NCI-H524 (cell line): Measurements from ENCODE around the gene TVP23A.
"Not testable (repeated sequence)": the region's sequence is repeated elsewhere in the genome, so short reads cannot be mapped to it uniquely, and the experiment has no call there.

Experiments
- DNase-seq, 2 experiments: peaks; one replicate each; lab custom pipeline; 2025; lab: John Stamatoyannopoulos, UW

TVP23A gene

GRCh38 chr16:10835281-10835931, 16.8 kb upstream of the TVP23A start:
- DNase-seq: no peak

- DNase-seq: no peak
Observed at GRCh38 chr16:10834766-10835165, 16.2 kb upstream of the TVP23A start.

- no peak for DNase-seq
Observed at GRCh38 chr16:10834130-10834529, 15.5 kb upstream of the TVP23A start.

GRCh38 chr16:10833271-10833670, 14.7 kb upstream of the TVP23A start:
- DNase-seq: no peak

GRCh38 chr16:10831894-10832886, 13.6 kb upstream of the TVP23A start:
- DNase-seq: no peak

- not testable (repeated sequence) for DNase-seq
Observed at GRCh38 chr16:10830240-10830639, 11.6 kb upstream of the TVP23A start.

GRCh38 chr16:10829390-10830098, 10.9 kb upstream of the TVP23A start:
- not testable (repeated sequence) for DNase-seq

GRCh38 chr16:10828851-10829366, 10.3 kb upstream of the TVP23A start:
- no peak for DNase-seq

GRCh38 chr16:10827691-10828341, 9.2 kb upstream of the TVP23A start:
- DNase-seq: no peak

GRCh38 chr16:10824111-10824893, 5.7 kb upstream of the TVP23A start:
- DNase-seq: no peak

- DNase-seq: no peak
Observed at GRCh38 chr16:10822702-10823101, 4.1 kb upstream of the TVP23A start.

- no peak for DNase-seq
Observed at GRCh38 chr16:10820546-10820945, 2.0 kb upstream of the TVP23A start.

- DNase-seq: no peak
Observed at GRCh38 chr16:10817514-10817913, 1.1 kb downstream of the TVP23A start.

GRCh38 chr16:10813099-10813455, 5.5 kb downstream of the TVP23A start:
- no peak for DNase-seq

- no peak for DNase-seq
Observed at GRCh38 chr16:10812312-10813098, 6.1 kb downstream of the TVP23A start.

GRCh38 chr16:10809706-10810105, 8.9 kb downstream of the TVP23A start:
- DNase-seq: no peak

- DNase-seq: no peak
Observed at GRCh38 chr16:10808850-10809249, 9.7 kb downstream of the TVP23A start.

- no peak for DNase-seq
Observed at GRCh38 chr16:10808218-10808617, 10.4 kb downstream of the TVP23A start.

- no peak for DNase-seq
Observed at GRCh38 chr16:10806698-10807097, 11.9 kb downstream of the TVP23A start.

- DNase-seq: no peak
Observed at GRCh38 chr16:10805334-10805733, 13.3 kb downstream of the TVP23A start.
